ENCODE results near the gene APBA2.

Gene APBA2

DNA sequence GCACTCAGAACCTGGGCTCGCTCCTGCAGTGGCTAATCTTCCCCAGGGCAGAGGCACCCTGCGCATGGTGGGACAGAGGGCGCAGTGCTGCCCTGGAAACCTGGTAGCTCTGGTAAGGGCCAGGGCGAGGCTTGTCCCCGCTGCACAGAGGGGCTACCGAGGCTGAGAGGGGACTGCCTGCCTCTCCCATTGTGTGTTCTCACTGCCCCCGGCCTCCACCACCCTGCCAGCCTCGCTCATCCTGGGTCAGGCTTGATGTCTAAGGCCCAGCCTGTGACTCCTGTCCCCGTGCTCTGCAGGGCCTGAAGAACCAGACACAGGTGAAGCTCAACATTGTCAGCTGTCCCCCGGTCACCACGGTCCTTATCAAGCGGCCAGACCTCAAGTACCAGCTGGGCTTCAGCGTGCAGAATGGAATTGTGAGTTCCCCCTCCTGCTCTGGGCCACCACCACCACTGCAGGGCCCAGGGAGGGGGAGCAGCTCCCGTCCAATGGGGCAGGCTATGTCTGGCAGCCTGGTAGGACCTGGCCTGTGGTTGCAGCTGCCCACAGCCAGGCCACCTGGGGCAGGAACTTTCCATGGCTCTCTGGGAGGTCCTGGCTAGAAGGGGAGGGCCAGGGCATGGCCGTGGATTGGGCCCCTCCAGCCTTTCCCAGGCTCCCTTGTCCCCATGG is 222.3 kb downstream of the APBA2 start:
- H3K4me3 ChIP-seq (ENCODE audit: low read depth in 1 of 5, low read length in 5 of 5): no peak overlapping the region
- no peak overlapping the region for H3K27ac ChIP-seq (ENCODE audit: low read depth, low read length)
- H3K9me3 ChIP-seq (ENCODE audit: control insufficient read depth in 5 of 5, low read length in 5 of 5): no peaks in the 10 kb centered on the region
- no peak overlapping the region for H3K9ac ChIP-seq (ENCODE audit: low read length in 5 of 5)
- peaks cover 0 to 10% (median 8%) of the 10 kb centered on the region in 5 donors for H3K4me1 ChIP-seq (ENCODE audit: control insufficient read depth in 5 of 5, insufficient read depth in 5 of 5, low read length in 5 of 5)
- H3K36me3 ChIP-seq (ENCODE audit: control insufficient read depth in 5 of 5, insufficient read depth in 5 of 5, low read length in 5 of 5): no peaks in the 10 kb centered on the region
- H3K27me3 ChIP-seq (ENCODE audit: control insufficient read depth in 5 of 5, insufficient read depth in 4 of 5, low read length in 5 of 5): peaks cover 0 to 7% (median 4%) of the 10 kb centered on the region in 5 donors

- peaks cover 10 to 22% (median 16%) of the 10 kb centered on the region in 5 donors for H3K27me3 ChIP-seq (ENCODE audit: control insufficient read depth in 5 of 5, insufficient read depth in 4 of 5, low read length in 5 of 5)
- no peaks in the 10 kb centered on the region for H3K36me3 ChIP-seq (ENCODE audit: control insufficient read depth in 5 of 5, insufficient read depth in 5 of 5, low read length in 5 of 5)
- H3K9ac ChIP-seq (ENCODE audit: low read length in 5 of 5): no peak overlapping the region
Observed at GRCh38 chr15:29109762-29110161, 224.0 kb downstream of the APBA2 start.

DNA sequence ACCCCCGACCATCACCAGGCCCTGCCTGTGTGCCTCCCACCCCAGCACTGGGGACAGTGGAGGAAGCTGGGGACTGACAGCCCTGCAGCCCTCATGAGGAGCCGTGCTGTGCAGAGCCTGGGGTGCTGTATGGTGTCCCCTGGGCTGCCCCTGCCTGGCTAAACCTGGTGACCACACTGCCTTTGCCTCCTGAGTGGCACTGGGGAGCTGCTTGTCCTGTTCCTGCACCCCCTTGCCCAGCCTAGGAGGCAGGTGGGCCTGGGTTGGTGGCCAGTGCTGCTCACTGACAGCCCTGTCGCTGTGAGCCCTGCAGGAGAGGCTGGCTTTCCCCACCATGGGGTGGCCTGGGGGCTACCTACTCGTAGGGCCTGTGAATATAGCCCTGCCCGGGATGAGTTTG is 224.4 kb downstream of the APBA2 start:
- no peaks in the 10 kb centered on the region for H3K36me3 ChIP-seq (ENCODE audit: control insufficient read depth in 5 of 5, insufficient read depth in 5 of 5, low read length in 5 of 5)

More at GRCh38 chr15:29109762-29110161, 224.0 kb downstream of the APBA2 start:
- Histone ChIP-seq H3K4me3 (ENCODE audit: low read depth in 1 of 5, low read length in 5 of 5) (no peak overlapping the region), H3K9me3 (ENCODE audit: control insufficient read depth in 5 of 5, low read length in 5 of 5) (no peaks in the 10 kb centered on the region), H3K27ac (ENCODE audit: low read depth, low read length) (no peak overlapping the region), H3K4me1 (ENCODE audit: control insufficient read depth in 5 of 5, insufficient read depth in 5 of 5, low read length in 5 of 5) (peaks cover 0 to under 1% (median 0%) of the 10 kb centered on the region in 5 donors)

DNA sequence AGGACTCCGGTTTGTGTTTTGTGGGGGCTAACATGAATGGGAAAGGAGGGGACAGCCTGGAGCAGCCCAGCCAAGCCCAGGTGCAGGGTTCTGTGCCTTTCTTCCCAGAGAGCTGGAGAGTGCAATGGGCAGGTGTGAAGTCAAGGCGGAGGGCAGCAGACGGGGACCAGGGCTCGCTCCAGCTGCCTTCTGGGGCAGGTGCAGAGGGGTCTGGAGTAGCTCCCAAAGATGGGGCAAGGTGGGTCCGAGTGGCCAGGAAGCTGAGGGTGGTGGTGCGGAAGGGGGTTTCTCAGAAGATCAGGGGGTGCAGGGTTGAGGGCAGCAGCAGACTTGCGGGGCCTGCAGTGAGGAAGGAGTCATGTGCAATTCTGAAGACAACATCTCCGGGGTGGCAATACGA is 225.0 kb downstream of the APBA2 start:
- Histone ChIP-seq H3K4me3 (ENCODE audit: low read depth in 1 of 5, low read length in 5 of 5) (no peak overlapping the region), H3K9me3 (ENCODE audit: control insufficient read depth in 5 of 5, low read length in 5 of 5) (no peaks in the 10 kb centered on the region), H3K4me1 (ENCODE audit: control insufficient read depth in 5 of 5, insufficient read depth in 5 of 5, low read length in 5 of 5) (peaks cover 0 to 8% (median 6%) of the 10 kb centered on the region in 5 donors), H3K27ac (ENCODE audit: low read depth, low read length) (no peak overlapping the region), H3K27me3 (ENCODE audit: control insufficient read depth in 5 of 5, insufficient read depth in 4 of 5, low read length in 5 of 5) (peaks cover 14 to 31% (median 23%) of the 10 kb centered on the region in 5 donors), H3K9ac (ENCODE audit: low read length in 5 of 5) (no peak overlapping the region), H3K36me3 (ENCODE audit: control insufficient read depth in 5 of 5, insufficient read depth in 5 of 5, low read length in 5 of 5) (no peaks in the 10 kb centered on the region)

More for the DNA sequence above, 224.4 kb downstream of the APBA2 start:
- H3K9ac ChIP-seq (ENCODE audit: low read length in 5 of 5): no peak overlapping the region
- H3K4me3 ChIP-seq (ENCODE audit: low read depth in 1 of 5, low read length in 5 of 5): no peak overlapping the region
- peaks cover 0 to 3% (median under 1%) of the 10 kb centered on the region in 5 donors for H3K4me1 ChIP-seq (ENCODE audit: control insufficient read depth in 5 of 5, insufficient read depth in 5 of 5, low read length in 5 of 5)
- no peaks in the 10 kb centered on the region for H3K9me3 ChIP-seq (ENCODE audit: control insufficient read depth in 5 of 5, low read length in 5 of 5)
- peaks cover 12 to 25% (median 18%) of the 10 kb centered on the region in 5 donors for H3K27me3 ChIP-seq (ENCODE audit: control insufficient read depth in 5 of 5, insufficient read depth in 4 of 5, low read length in 5 of 5)
- no peak overlapping the region for H3K27ac ChIP-seq (ENCODE audit: low read depth, low read length)

- Histone ChIP-seq H3K36me3 (ENCODE audit: control insufficient read depth in 5 of 5, insufficient read depth in 5 of 5, low read length in 5 of 5) (no peaks in the 10 kb centered on the region), H3K4me3 (ENCODE audit: low read depth in 1 of 5, low read length in 5 of 5) (no peak overlapping the region), H3K27me3 (ENCODE audit: control insufficient read depth in 5 of 5, insufficient read depth in 4 of 5, low read length in 5 of 5) (peaks cover 17 to 35% (median 26%) of the 10 kb centered on the region in 5 donors), H3K9ac (ENCODE audit: low read length in 5 of 5) (no peak overlapping the region), H3K27ac (ENCODE audit: low read depth, low read length) (no peak overlapping the region), H3K9me3 (ENCODE audit: control insufficient read depth in 5 of 5, low read length in 5 of 5) (no peaks in the 10 kb centered on the region), H3K4me1 (ENCODE audit: control insufficient read depth in 5 of 5, insufficient read depth in 5 of 5, low read length in 5 of 5) (peaks cover 0 to 8% (median 7%) of the 10 kb centered on the region in 5 donors)
Observed at GRCh38 chr15:29111705-29112281, 226.0 kb downstream of the APBA2 start.

- Histone ChIP-seq H3K4me3 (ENCODE audit: low read depth in 1 of 5, low read length in 5 of 5) (no peak overlapping the region), H3K4me1 (ENCODE audit: control insufficient read depth in 5 of 5, insufficient read depth in 5 of 5, low read length in 5 of 5) (peaks cover 0 to 8% (median 7%) of the 10 kb centered on the region in 5 donors), H3K9me3 (ENCODE audit: control insufficient read depth in 5 of 5, low read length in 5 of 5) (no peaks in the 10 kb centered on the region), H3K36me3 (ENCODE audit: control insufficient read depth in 5 of 5, insufficient read depth in 5 of 5, low read length in 5 of 5) (no peaks in the 10 kb centered on the region), H3K27ac (ENCODE audit: low read depth, low read length) (no peak overlapping the region), H3K9ac (ENCODE audit: low read length in 5 of 5) (no peak overlapping the region), H3K27me3 (ENCODE audit: control insufficient read depth in 5 of 5, insufficient read depth in 4 of 5, low read length in 5 of 5) (peaks cover 19 to 35% (median 27%) of the 10 kb centered on the region in 5 donors)
Observed at GRCh38 chr15:29113336-29114220, 227.8 kb downstream of the APBA2 start.

- H3K9me3 ChIP-seq (ENCODE audit: control insufficient read depth in 5 of 5, low read length in 5 of 5): no peaks in the 10 kb centered on the region
- H3K4me3 ChIP-seq (ENCODE audit: low read depth in 1 of 5, low read length in 5 of 5): no peak overlapping the region
- peaks cover 19 to 35% (median 27%) of the 10 kb centered on the region in 5 donors for H3K27me3 ChIP-seq (ENCODE audit: control insufficient read depth in 5 of 5, insufficient read depth in 4 of 5, low read length in 5 of 5)
- no peak overlapping the region for H3K27ac ChIP-seq (ENCODE audit: low read depth, low read length)
- H3K4me1 ChIP-seq (ENCODE audit: control insufficient read depth in 5 of 5, insufficient read depth in 5 of 5, low read length in 5 of 5): peaks cover 0 to 8% (median 7%) of the 10 kb centered on the region in 5 donors
- no peak overlapping the region for H3K9ac ChIP-seq (ENCODE audit: low read length in 5 of 5)
- H3K36me3 ChIP-seq (ENCODE audit: control insufficient read depth in 5 of 5, insufficient read depth in 5 of 5, low read length in 5 of 5): no peaks in the 10 kb centered on the region
Observed at GRCh38 chr15:29114221-29115092, 228.7 kb downstream of the APBA2 start.

- Histone ChIP-seq H3K27ac (ENCODE audit: low read depth, low read length) (no peak overlapping the region), H3K4me3 (ENCODE audit: low read depth in 1 of 5, low read length in 5 of 5) (peak overlapping the region in 2 of 5 donors; percentile 8 to 40), H3K9ac (ENCODE audit: low read length in 5 of 5) (no peak overlapping the region), H3K9me3 (ENCODE audit: control insufficient read depth in 5 of 5, low read length in 5 of 5) (no peaks in the 10 kb centered on the region), H3K36me3 (ENCODE audit: control insufficient read depth in 5 of 5, insufficient read depth in 5 of 5, low read length in 5 of 5) (no peaks in the 10 kb centered on the region), H3K27me3 (ENCODE audit: control insufficient read depth in 5 of 5, insufficient read depth in 4 of 5, low read length in 5 of 5) (peaks cover 19 to 35% (median 27%) of the 10 kb centered on the region in 5 donors), H3K4me1 (ENCODE audit: control insufficient read depth in 5 of 5, insufficient read depth in 5 of 5, low read length in 5 of 5) (peaks cover 0 to 8% (median 7%) of the 10 kb centered on the region in 5 donors)
Observed at GRCh38 chr15:29115093-29115991, 229.6 kb downstream of the APBA2 start.

All from subcutaneous abdominal adipose tissue (tissue), 5 donors.